AG09319 (cell line): ENCODE results near the gene EPB41L4A.

Source experiments
- DNase-seq: peaks from one replicate; pipeline ENCODE4 v3.0.0-alpha.2; 2010; ENCODE audit warnings: low read depth; ENCODE audit errors: extremely low read depth
- TF ChIP-seq, protein P1 (sequence below): IDR thresholded peaks from 2 replicates; pipeline ENCODE4 v1.5.1; 2011; ENCODE audit warnings: low read depth, mild to moderate bottlenecking, inconsistent platforms, low read length, moderate library complexity

Gene EPB41L4A

DNA sequence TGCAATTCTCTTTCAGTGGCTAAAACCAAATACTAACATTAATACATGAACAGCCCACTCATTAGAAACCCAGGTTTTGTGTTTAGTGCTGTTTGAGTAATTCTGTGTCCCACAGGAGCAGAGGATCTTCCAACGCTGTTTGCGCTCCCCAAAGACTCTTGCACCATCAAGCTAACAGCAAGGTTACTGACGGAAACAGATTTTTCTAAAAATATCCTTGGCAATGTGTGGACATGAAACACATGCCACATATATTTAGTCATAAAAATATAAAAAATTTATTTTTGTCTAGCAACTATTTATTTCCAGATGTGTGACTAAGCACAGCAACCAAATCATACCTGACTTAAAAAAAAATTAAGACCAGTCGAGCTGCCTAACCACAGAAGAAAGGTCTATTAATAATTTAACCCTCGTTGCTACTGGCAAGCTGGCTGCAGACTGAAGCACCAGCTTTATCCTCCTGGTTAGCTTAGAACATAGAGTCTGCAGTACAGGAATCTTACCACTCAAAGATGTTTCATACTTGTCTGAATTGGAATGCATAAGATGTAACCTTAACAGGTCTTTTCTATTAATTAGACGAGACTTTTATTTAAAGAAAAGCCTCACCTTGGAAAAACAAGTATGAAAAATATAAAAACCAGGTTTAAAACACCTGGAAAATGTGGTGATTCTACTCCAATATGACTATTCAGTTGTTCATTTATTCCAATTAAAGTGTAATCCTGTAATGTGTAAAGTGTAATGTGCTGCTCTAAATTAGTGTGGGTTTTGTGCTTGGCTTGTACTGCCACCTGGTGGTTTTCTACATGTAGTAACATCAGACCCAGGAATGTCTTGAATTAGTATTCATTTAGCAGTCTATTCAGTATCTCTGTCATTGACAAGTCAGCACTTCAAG is 272.5 kb downstream of the EPB41L4A start:
- TF ChIP-seq, protein P1, sequence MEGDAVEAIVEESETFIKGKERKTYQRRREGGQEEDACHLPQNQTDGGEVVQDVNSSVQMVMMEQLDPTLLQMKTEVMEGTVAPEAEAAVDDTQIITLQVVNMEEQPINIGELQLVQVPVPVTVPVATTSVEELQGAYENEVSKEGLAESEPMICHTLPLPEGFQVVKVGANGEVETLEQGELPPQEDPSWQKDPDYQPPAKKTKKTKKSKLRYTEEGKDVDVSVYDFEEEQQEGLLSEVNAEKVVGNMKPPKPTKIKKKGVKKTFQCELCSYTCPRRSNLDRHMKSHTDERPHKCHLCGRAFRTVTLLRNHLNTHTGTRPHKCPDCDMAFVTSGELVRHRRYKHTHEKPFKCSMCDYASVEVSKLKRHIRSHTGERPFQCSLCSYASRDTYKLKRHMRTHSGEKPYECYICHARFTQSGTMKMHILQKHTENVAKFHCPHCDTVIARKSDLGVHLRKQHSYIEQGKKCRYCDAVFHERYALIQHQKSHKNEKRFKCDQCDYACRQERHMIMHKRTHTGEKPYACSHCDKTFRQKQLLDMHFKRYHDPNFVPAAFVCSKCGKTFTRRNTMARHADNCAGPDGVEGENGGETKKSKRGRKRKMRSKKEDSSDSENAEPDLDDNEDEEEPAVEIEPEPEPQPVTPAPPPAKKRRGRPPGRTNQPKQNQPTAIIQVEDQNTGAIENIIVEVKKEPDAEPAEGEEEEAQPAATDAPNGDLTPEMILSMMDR: peak; percentile 57
- peak; percentile 59 for DNase-seq

DNA sequence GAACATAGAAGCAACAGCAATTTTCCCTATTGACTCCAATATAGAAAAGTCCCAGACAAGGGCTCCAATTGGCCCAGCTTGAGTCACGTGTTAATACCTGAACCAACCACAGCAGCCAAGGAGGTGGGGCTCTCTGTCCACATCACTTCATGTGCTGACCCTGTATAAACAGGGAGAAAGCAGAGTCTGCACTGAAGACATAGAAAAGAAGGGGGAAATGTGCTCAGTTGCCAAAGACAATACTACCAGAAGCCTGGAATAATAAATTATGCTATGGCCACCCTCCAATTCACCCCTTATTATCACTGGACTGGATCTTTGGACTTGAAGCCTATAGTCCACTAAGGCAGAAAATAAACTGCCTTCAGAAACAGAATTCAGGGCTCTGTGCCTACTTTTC is 275.4 kb downstream of the EPB41L4A start:
- DNase-seq: no peak
- TF ChIP-seq, protein P1: no peak

DNA sequence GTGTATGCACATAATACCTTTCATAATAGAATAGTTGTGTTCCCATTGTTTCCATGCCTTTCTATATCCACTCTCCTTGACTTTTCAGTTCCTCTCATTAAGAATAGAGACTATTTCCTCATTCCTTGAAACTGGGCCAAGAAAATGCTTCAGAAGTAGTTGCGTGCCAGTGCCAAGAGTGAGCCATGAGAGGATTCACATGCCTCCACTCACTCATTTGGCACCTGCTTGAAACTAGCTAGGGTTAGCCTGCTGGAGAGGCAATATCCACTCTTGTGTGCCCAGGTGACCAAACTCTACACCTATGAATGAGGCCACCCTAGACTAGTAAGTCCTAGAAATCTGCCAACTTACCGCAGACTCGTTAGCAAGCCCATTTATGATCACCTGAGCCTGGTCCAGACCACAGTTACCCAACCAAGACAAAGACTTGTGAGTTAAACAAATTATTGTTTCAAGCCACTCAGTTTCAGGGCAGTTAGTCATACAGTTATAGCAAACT is 276.3 kb downstream of the EPB41L4A start:
- DNase-seq: no peak
- TF ChIP-seq, protein P1: no peak

DNA sequence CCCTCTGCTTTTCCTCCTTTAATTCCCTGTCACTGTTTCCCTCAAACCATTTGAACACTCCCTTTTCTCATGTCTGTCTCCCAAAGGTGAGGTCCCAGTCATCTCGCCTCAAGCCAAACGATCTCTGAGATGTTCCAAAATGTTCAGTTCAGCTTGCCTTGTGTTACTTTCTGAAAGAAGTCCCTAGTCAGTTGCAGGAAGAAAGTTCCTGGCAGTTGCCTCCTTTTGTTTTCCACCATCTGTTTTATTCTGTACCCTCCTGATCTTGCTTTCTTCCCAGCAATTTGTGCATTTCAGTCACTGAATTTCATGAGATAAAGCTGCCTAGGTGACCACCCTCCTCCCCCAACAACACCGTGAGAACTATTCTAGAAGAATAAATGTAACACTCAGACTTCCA is 277.5 kb downstream of the EPB41L4A start:
- TF ChIP-seq, protein P1: no peak
- DNase-seq: no peak

DNA sequence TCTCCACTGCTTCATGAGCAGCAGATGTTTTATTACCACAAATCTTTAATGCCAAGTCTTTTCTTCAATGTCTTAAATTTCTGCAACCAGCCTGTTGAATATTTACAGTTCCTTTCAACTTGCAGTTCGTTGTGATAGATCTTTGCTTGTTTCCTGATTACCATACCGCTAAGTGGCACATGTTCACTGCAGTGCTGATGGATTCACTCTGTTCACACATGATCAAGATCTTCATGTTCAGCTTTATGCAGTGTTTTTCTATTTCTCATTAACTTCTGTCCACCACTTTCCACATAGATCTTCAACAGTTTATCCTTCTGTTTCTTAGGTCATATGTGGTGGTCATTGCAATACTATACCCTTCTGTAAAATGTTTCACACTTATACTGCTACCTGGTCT is 280.6 kb downstream of the EPB41L4A start:
- TF ChIP-seq, protein P1: no peak
- DNase-seq: no peak

DNA sequence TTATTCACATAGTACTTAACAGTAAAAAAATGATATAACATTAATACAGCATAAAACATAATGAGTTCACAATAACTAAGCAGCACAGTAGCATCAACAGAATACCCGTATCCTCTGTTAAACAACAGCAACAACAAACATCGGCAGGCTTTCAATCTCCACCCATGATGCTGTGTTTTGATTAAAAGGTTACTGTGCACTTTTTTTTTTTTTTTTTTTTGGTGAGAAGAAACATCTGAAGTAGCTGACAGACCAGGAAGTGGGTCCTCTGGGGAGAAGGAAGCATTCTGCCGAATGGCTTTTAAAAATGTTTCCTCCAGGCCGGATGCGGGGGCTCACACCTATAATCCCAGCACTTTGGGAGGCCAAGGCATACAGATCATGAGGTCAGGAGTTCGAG is 282.3 kb downstream of the EPB41L4A start:
- TF ChIP-seq, protein P1: no peak
- no peak for DNase-seq

DNA sequence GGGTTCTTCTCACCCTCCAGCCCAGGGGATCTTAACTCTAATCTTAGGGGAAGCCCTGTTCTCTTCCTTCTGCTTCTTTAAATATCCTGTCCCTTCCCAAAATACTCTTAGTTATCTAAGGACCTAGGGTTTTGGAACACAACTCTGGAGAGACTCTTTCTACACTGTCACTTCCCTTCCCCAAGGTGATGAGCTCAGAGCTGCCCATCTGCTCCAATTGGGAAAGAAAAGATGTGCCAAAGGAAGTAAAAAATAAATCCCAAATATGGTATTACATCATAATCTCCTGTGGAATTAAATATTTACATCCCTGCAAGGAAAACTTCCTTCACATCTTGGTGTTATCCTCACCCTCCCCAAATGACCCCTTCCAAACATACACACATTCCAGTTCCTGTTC is 291.2 kb downstream of the EPB41L4A start:
- DNase-seq: no peak
- TF ChIP-seq, protein P1: no peak
